ENCODE measurements around the gene AMOTL2. TPM values are rescaled to one million over a fixed set of nuclear protein-coding genes. Genes with fewer than 3 reads are reported as not detected.

The AMOTL2 gene
- total and polyA plus RNA-seq, 2 donors (not counting 1 experiment from before 2014, with no cell fraction given) = not detected

DNA sequence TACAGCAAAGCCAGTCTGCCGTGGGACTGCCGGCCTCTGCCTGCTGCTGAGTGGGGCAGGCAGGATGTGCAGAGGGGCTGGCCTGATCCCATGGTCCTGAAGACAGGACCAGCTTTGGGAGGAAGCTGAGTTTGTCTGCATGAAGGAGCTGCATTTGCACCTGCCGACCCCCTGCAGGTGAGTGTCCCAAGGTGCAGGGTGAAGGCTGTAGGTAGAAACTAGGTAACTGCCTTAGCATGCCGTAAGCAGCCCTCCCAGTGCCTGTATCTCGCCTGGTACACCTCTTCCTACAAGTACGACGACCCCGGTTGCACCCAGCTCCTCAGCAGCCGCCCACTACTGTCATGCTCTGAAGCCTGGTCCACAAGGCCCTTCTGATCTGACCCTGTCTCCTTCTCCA is 34.9 kb downstream of the AMOTL2 start:
- ChIA-PET CTCF (no interaction called here), POLR2A (no interaction called here)
- H3K9ac ChIP-seq (ENCODE audit: low read length) = no peak overlapping the region
- no peaks in the 10 kb centered on the region for H3K9me3 ChIP-seq (ENCODE audit: control extremely low read depth in 1 of 3, control insufficient read depth in 2 of 3, insufficient read depth in 1 of 3, low read length in 2 of 3)
- no peaks in the 10 kb centered on the region for H3K4me1 Mint-ChIP-seq
- H3K4me2 ChIP-seq (replicated peaks; ENCODE audit: low read depth, low read length, poor library complexity, severe bottlenecking) = no peak overlapping the region
- no peaks in the 10 kb centered on the region for H3K9me3 Mint-ChIP-seq (ENCODE audit: insufficient read depth)
- no peaks in the 10 kb centered on the region for H3K36me3 ChIP-seq (replicated peaks in 1 of 2; ENCODE audit: control extremely low read depth in 1 of 2, control insufficient read depth in 1 of 2, extremely low read depth in 1 of 2, insufficient read depth in 2 of 2, low read length in 1 of 2)
- ATAC-seq (ENCODE audit: low read depth) (no peak), DNase-seq (no peak)
- 94% methylated on average over 8 of the region's 9 CpGs for WGBS (ENCODE audit: insufficient coverage)
- H3K27ac Mint-ChIP-seq = no peak overlapping the region
- intact Hi-C loops (cut with micrococcal nuclease) = no loop called here
- no peaks in the 10 kb centered on the region for H3K27me3 Mint-ChIP-seq
- H3K27ac ChIP-seq (ENCODE audit: low read length in 2 of 2) = no peak overlapping the region
- TF ChIP-seq EZH2 (IDR thresholded peaks at IDR 0.05; ENCODE audit: borderline replicate concordance, insufficient read depth, low read depth, low read length, poor library complexity, severe bottlenecking) = no peak
- no peak for TF ChIP-seq CTCF (IDR thresholded peaks at IDR 0.05)
- H3K4me3 ChIP-seq (ENCODE audit: control extremely low read depth in 1 of 5, extremely low read depth in 1 of 5, insufficient read depth in 1 of 5, low read depth in 2 of 5, low read length in 4 of 5) = no peak overlapping the region
- no peaks in the 10 kb centered on the region for H4K20me1 ChIP-seq (ENCODE audit: control insufficient read depth, insufficient read depth, low read length, poor library complexity, severe bottlenecking)
- H3K79me2 ChIP-seq (ENCODE audit: control insufficient read depth, insufficient read depth, low read length) = no peaks in the 10 kb centered on the region
- H3K4me1 ChIP-seq (ENCODE audit: control insufficient read depth in 2 of 2, insufficient read depth in 2 of 2, low read length in 2 of 2) = no peaks in the 10 kb centered on the region
- no peak overlapping the region for H2AFZ ChIP-seq (ENCODE audit: insufficient read depth, low read depth, low read length, poor library complexity, severe bottlenecking)
- H3K27me3 ChIP-seq (replicated peaks in 1 of 4; ENCODE audit: control extremely low read depth in 1 of 4, control insufficient read depth in 3 of 4, insufficient read depth in 4 of 4, low read length in 3 of 4) = no peaks in the 10 kb centered on the region
- H3K4me3 Mint-ChIP-seq = no peak overlapping the region

DNA sequence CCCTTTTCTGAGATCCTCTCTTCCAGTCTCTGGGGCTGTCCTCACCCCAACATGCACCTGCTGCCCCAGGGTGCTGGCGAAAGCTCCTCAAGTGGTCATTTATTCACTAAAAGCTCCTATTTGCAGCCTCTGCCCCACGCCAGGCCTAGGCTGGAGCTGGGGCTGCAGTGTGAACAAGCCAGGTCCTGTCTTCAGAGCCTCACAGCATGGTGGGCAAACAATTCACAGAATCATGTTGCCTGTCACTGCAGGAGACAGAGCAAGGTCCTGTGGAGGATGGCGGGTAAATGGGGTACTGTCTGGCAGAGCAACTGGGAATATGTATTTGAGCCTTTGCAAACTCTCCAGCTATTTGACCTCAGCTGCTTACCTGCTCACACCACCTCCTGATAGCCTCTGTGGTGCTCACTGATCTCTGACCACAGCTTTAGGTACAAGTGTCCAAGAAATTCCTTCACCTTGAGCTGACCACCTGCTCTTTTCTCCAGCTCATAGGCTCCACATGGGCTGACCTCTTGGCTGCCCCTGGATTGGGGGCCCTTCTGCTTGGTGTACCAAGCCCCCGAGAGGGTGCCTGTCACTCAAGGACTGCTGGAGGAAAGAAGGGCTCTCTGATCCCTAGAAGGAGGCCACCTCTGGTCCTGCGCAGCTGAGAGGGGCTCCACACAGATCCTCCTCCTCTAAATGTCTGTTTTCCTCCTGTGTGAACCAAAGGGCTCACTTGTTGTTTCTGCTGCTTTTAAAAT is 35.6 kb downstream of the AMOTL2 start:
- ChIA-PET POLR2A (no interaction called here), CTCF (no interaction called here)
- Mint-ChIP-seq H3K4me1 (no peaks in the 10 kb centered on the region), H3K27ac (no peak overlapping the region), H3K27me3 (no peaks in the 10 kb centered on the region), H3K4me3 (no peak overlapping the region), H3K9me3 (ENCODE audit: insufficient read depth) (no peaks in the 10 kb centered on the region)
- intact Hi-C loops (cut with micrococcal nuclease) = no loop called here
- no peaks in the 10 kb centered on the region for H3K36me3 ChIP-seq (replicated peaks in 1 of 2; ENCODE audit: control extremely low read depth in 1 of 2, control insufficient read depth in 1 of 2, extremely low read depth in 1 of 2, insufficient read depth in 2 of 2, low read length in 1 of 2)
- no peaks in the 10 kb centered on the region for H3K9me3 ChIP-seq (ENCODE audit: control extremely low read depth in 1 of 3, control insufficient read depth in 2 of 3, insufficient read depth in 1 of 3, low read length in 2 of 3)
- DNase-seq (no peak), ATAC-seq (ENCODE audit: low read depth) (no peak)
- H3K4me1 ChIP-seq (ENCODE audit: control insufficient read depth in 2 of 2, insufficient read depth in 2 of 2, low read length in 2 of 2) = no peaks in the 10 kb centered on the region
- no peaks in the 10 kb centered on the region for H3K27me3 ChIP-seq (replicated peaks in 1 of 4; ENCODE audit: control extremely low read depth in 1 of 4, control insufficient read depth in 3 of 4, insufficient read depth in 4 of 4, low read length in 3 of 4)
- no peak overlapping the region for H3K27ac ChIP-seq (ENCODE audit: low read length in 2 of 2)
- no peak overlapping the region for H3K9ac ChIP-seq (ENCODE audit: low read length)
- TF ChIP-seq EZH2 (IDR thresholded peaks at IDR 0.05; ENCODE audit: borderline replicate concordance, insufficient read depth, low read depth, low read length, poor library complexity, severe bottlenecking) = no peak
- TF ChIP-seq CTCF (IDR thresholded peaks at IDR 0.05) = no peak
- no peaks in the 10 kb centered on the region for H3K79me2 ChIP-seq (ENCODE audit: control insufficient read depth, insufficient read depth, low read length)
- no peak overlapping the region for H3K4me2 ChIP-seq (replicated peaks; ENCODE audit: low read depth, low read length, poor library complexity, severe bottlenecking)
- WGBS (ENCODE audit: insufficient coverage) = 89% methylated on average over 3 of the region's 5 CpGs
- no peaks in the 10 kb centered on the region for H4K20me1 ChIP-seq (ENCODE audit: control insufficient read depth, insufficient read depth, low read length, poor library complexity, severe bottlenecking)
- H2AFZ ChIP-seq (ENCODE audit: insufficient read depth, low read depth, low read length, poor library complexity, severe bottlenecking) = no peak overlapping the region
- no peak overlapping the region for H3K4me3 ChIP-seq (ENCODE audit: control extremely low read depth in 1 of 5, extremely low read depth in 1 of 5, insufficient read depth in 1 of 5, low read depth in 2 of 5, low read length in 4 of 5)
